PC-3 (cell line): ENCODE data around the gene GOLGA1.

Experiments used
- CTCF ChIP-seq: fragments of 300-600 bp; sonication (generic); conservative IDR thresholded peaks from 2 replicates; pipeline ENCODE4 v1.5.1; 2017; ENCODE audit warnings: antibody characterized with exemption, low read depth, mild to moderate bottlenecking, low read length
- EZH2 ChIP-seq: fragments of 300-600 bp; sonication (generic); IDR thresholded peaks from one replicate; pipeline ENCODE4 v1.6.1; 2017; ENCODE audit warnings: antibody characterized with exemption, mild to moderate bottlenecking, low read length; ENCODE audit not compliant: unreplicated experiment
- EZH2phosphoT487 ChIP-seq: fragments of 300-600 bp; sonication (generic); IDR thresholded peaks from 2 replicates; pipeline ENCODE4 v1.6.1; 2018; ENCODE audit warnings: mild to moderate bottlenecking, antibody characterized with exemption, low read length, borderline replicate concordance

GRCh38 chr9:124913378-124913777 lies 27.5 kb downstream of the GOLGA1 start:
- TF ChIP-seq CTCF (no peak), EZH2phosphoT487 (no peak), EZH2 (no peak)
